BE2C (cell line): ENCODE results near the gene SGPP1.
"Not testable (repeated sequence)": the region's sequence is repeated elsewhere in the genome, so short reads cannot be mapped to it uniquely, and the experiment has no call there.

Experiments
- DNase-seq: peaks from one replicate; pipeline ENCODE4 v3.0.0-alpha.2; 2020
- H3K27me3 ChIP-seq: fragments of 250-450 bp; sonication (Bioruptor Pico); 2 replicates; pipeline ENCODE4 v1.5.1; 2020; ENCODE audit warnings: mild to moderate bottlenecking
- H3K36me3 ChIP-seq: fragments of 250-450 bp; sonication (Bioruptor Pico); 2 replicates; pipeline ENCODE4 v1.5.1; 2020; ENCODE audit warnings: mild to moderate bottlenecking
- H3K4me1 ChIP-seq: fragments of 250-450 bp; sonication (Bioruptor Pico); 2 replicates; pipeline ENCODE4 v1.5.1; 2020
- H3K4me3 ChIP-seq: 2 replicates; pipeline ENCODE4 v1.5.1; 2011; ENCODE audit warnings: low read depth, low read length
- H3K9me3 ChIP-seq: fragments of 250-450 bp; sonication (Bioruptor Pico); 2 replicates; pipeline ENCODE4 v1.5.1; 2020
- CTCF ChIP-seq: IDR thresholded peaks from 2 replicates; pipeline ENCODE4 v1.5.1; 2012; ENCODE audit warnings: mild to moderate bottlenecking, low read depth, low read length

SGPP1 gene

GRCh38 chr14:63752449-63753169 is 24.7 kb upstream of the SGPP1 start:
- no peak for DNase-seq
- H3K27me3 ChIP-seq, result no peaks in the 10 kb centered on the region
- H3K36me3 ChIP-seq, result no peaks in the 10 kb centered on the region
- no peak for TF ChIP-seq CTCF
- no peaks in the 10 kb centered on the region for H3K4me1 ChIP-seq
- H3K4me3 ChIP-seq, result no peak overlapping the region
- H3K9me3 ChIP-seq, result no peaks in the 10 kb centered on the region

GRCh38 chr14:63751076-63751475 is 23.2 kb upstream of the SGPP1 start:
- not testable (repeated sequence) for H3K36me3 ChIP-seq, H3K4me3 ChIP-seq, H3K4me1 ChIP-seq, DNase-seq, H3K27me3 ChIP-seq, H3K9me3 ChIP-seq

- H3K4me3 ChIP-seq, result no peak overlapping the region
- DNase-seq, result no peak
- no peaks in the 10 kb centered on the region for H3K4me1 ChIP-seq
- TF ChIP-seq CTCF, result no peak
- H3K9me3 ChIP-seq, result no peaks in the 10 kb centered on the region
- no peaks in the 10 kb centered on the region for H3K36me3 ChIP-seq
- H3K27me3 ChIP-seq, result no peaks in the 10 kb centered on the region
These were observed 20.0 kb upstream of the SGPP1 start for GRCh38 chr14:63747846-63748245.

GRCh38 chr14:63745858-63746425 is 18.1 kb upstream of the SGPP1 start:
- no peak for TF ChIP-seq CTCF
- Histone ChIP-seq H3K4me1 (no peaks in the 10 kb centered on the region), H3K4me3 (no peak overlapping the region), H3K9me3 (no peaks in the 10 kb centered on the region), H3K36me3 (no peaks in the 10 kb centered on the region), H3K27me3 (no peaks in the 10 kb centered on the region)
- DNase-seq, result no peak

GRCh38 chr14:63745272-63745671 is 17.4 kb upstream of the SGPP1 start:
- H3K4me1 ChIP-seq, result no peaks in the 10 kb centered on the region

GRCh38 chr14:63737582-63738006 is 9.7 kb upstream of the SGPP1 start:
- DNase-seq, result no peak

More at GRCh38 chr14:63745272-63745671, 17.4 kb upstream of the SGPP1 start:
- no peaks in the 10 kb centered on the region for H3K36me3 ChIP-seq
- H3K27me3 ChIP-seq, result no peaks in the 10 kb centered on the region
- no peaks in the 10 kb centered on the region for H3K9me3 ChIP-seq
- no peak for TF ChIP-seq CTCF
- H3K4me3 ChIP-seq, result no peak overlapping the region
- DNase-seq, result no peak

More at GRCh38 chr14:63737582-63738006, 9.7 kb upstream of the SGPP1 start:
- Histone ChIP-seq H3K4me3 (no peak overlapping the region), H3K36me3 (no peaks in the 10 kb centered on the region), H3K27me3 (no peaks in the 10 kb centered on the region), H3K4me1 (no peaks in the 10 kb centered on the region), H3K9me3 (no peaks in the 10 kb centered on the region)
- no peak for TF ChIP-seq CTCF
